NCI-H345 (cell line): ENCODE results near the gene BCO1.
A peak's percentile ranks its signal among the peaks of the same experiment; 100 is the strongest.

Experiments
- DNase-seq: peaks from one replicate; lab custom pipeline; 2025; lab: John Stamatoyannopoulos, UW

The BCO1 gene

DNA sequence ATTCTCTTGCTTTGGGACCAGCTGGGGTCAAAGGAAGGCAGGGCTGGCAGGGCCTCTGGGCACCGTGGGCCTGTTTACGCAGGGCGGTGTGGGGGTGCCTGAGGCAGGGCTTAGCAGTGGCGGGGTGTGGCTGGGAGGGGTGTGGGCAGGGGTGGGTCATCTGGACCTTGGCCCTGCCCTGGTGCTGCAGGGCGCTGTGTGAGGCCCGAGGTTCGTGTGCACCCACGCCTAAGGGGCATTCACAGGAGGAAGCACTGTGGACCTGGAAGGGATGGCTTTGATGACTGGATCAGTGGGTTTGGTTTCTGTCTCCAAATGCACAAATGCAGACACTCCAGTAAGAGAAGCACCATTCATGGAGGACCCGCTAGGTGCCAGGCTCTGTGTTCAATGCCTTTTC, 37.3 kb downstream of the BCO1 start:
- DNase-seq, result no peak

DNA sequence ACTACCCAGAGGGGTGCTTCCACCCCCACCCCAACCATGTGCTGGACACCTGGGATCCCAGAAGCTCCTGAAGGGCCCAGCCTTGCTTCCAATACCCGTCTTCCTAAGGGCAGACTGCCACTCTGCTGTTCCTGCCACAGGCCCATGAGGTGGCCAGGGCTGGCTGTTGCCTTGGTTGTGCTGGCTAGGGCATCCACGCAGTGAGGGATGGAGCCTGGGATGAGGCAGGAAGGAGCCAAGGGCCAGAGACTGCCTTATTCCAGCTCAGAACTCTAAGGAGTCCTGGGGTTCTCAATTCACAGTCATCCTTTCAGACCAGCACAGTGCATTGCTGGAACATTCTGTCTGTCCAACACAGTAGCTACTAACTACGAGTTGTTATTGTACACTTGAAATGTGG, 37.8 kb downstream of the BCO1 start:
- DNase-seq, result no peak

DNA sequence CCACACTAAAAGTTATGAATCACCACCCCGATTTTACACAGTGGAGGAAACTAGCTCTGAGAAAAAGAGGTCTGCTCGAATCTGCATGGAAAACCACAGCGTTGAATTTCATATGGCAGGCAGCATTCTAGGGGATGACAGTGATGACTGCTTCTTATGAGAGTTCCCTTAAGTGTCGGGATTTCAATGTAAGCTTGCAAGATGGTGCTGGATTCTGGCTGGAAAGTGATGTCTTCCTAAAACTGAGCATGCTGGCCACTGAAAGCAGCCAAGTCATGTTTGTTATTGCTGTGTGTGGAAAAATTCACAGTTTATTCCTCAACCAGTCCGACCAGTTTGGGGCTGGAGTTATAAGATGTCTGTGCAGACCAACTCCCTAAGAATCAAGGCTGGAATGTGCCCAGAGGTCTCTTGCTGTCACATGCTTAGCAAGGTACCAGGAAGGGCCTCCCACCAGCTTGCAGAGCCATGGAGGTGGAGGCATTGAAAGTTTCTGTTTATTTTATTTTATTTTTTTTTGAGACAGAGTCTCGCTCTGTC, 39.1 kb downstream of the BCO1 start:
- DNase-seq, result no peak

DNA sequence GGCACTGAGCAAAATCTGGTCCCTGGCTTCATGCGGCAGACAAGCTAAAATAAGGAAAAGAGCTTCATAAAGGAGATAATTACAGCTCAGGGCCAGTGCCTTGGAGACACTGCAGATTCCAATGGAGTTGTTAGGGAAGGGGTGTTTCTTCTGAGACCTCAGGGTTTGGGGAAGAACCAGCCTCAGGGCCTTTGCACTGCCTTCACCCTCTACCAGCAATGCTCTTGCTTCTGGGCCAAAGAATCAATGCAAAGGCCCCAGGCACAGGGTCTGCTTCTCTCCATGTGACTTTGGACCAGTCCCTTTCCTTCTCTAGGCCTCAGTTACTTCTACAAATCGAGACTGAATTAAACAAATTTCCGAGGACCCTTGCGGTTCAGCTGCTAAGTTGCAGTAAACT, 40.0 kb downstream of the BCO1 start:
- DNase-seq, result no peak

DNA sequence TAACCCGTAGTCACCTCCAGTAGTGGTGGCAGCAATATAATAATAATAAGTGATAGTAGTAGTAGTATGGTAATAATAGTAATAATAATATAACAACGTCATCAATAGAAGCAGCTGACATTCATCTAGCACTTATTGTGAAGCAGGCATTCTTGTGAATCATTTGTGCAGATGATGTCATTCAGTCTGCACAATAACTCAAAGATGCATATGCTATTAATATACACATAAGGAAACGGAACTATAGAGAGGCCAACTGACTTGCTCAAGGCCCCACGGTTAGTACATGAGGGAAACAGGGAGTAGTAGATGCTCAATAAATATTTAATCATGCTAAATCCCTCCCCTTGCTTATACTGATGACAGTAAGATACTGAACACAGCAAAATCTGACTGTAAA, 40.9 kb downstream of the BCO1 start:
- DNase-seq, result no peak

DNA sequence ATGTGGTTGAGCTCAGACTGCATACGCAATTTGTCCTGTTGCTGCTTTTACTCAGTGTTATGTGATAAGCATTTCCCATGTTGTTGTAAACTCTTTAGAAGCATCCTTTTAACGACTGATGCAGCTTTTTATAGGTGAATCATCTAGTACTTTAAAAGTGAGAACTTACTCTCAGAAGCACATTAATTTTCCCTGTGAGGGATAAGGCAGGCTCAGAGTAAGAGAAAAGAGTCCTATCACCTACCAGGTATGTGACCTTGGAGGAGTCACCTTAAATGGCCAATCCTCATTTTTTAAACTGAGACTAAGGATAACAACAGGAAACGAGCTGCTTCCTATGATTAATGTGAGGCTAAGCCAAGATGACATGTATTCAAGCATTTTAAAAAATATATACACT, 41.9 kb downstream of the BCO1 start:
- DNase-seq, result no peak

DNA sequence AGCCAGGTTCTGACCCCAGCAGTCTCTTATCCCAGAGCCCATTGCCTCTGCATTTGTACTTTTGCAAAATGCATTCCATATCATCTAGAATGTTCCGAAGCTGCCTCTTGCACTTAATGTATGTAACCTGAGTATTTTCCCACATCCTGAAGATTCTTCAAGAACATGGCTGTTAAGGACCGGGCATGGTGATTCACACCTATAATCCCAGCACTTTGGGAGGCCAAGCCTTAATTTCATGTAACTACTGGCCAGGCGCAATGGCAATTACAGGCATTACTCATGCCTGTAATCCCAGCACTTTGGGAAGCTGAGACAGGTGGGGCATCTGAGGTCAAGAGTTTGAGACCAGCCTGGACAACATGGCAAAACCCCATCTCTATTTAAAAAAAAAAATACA, 44.6 kb downstream of the BCO1 start:
- DNase-seq, result no peak

DNA sequence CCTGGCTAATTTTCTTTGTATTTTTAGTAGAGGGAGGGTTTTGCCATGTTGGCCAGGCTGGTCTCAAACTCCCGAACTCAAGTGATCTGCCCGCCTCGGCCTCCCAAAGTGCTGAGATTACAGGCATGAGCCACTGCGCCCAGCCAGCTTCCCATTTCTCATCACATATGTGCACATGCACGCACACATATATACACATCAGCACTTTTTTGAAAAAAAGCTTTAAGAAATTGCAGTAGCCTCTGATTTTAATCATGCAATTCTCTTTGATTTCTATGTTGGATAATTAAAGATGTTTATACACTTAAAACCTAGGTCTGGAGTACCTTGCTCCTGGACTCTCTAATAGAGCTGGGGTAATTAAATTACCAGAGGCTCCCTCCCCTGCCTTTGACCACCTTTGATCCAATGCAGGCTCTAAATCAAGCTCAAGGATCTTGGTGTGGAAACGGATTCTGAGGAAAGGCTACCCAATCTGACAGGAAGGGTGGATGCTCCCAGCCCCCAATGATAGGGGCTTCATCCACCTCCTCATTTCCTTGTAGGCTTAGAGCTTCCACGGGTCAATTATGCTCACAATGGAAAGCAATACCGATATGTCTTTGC, 46.6 kb downstream of the BCO1 start:
- no peak for DNase-seq

DNA sequence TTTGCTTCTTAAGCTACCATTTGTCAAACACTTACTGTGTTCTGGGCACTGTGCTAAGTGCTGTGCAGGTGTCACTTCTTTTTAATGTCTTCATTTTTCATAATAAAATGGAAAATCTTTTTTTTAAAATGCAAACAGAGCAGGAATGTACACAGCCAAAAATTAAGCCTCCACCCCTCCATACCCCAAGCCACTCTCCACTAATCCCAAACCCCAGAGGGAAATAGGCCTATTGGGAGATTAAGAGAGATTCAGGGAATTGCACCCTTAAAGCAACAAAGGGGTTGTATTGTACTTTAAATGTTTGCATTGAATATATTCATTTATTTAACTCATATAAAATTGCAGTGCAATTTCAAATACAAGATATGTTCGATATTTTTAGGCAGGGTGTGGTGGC, 47.7 kb downstream of the BCO1 start:
- no peak for DNase-seq

DNA sequence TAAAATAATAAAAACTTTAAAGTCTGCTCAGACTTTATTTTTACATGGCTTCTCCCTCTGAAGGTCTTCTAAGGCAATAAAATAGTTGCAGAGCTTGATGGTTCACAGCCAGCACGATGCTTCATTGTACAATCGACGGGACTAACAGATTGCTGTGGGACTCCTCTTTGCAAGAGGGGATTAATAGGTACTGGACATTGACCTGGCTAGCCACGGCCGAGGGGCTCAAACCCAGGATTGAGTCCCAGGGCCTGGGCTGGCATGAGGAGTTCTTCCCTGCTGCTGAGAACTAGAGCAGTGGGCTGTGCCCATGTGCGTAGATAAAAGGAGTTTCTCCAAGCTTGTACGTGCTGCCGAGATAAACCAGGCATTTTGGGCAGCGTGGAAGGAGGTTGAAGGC, 52.6 kb downstream of the BCO1 start:
- DNase-seq, result no peak

DNA sequence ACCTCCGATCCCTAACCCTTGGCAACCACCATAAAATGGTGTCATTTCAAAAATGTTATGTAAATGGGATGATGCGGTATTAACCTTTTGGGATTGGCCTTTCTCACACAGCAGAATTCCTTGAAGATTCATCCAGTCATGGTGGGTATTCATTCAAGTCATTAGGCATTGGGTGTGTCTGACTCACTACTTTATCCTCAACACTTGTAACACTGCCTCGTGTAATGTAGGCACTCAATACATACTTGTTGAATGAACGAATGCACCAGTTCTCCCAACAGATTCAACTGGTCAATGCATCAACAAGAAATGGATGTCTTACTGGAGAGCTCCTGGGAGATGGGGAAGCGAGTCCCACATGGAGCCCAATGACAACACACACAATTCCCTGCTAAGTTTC, 54.4 kb downstream of the BCO1 start:
- no peak for DNase-seq

DNA sequence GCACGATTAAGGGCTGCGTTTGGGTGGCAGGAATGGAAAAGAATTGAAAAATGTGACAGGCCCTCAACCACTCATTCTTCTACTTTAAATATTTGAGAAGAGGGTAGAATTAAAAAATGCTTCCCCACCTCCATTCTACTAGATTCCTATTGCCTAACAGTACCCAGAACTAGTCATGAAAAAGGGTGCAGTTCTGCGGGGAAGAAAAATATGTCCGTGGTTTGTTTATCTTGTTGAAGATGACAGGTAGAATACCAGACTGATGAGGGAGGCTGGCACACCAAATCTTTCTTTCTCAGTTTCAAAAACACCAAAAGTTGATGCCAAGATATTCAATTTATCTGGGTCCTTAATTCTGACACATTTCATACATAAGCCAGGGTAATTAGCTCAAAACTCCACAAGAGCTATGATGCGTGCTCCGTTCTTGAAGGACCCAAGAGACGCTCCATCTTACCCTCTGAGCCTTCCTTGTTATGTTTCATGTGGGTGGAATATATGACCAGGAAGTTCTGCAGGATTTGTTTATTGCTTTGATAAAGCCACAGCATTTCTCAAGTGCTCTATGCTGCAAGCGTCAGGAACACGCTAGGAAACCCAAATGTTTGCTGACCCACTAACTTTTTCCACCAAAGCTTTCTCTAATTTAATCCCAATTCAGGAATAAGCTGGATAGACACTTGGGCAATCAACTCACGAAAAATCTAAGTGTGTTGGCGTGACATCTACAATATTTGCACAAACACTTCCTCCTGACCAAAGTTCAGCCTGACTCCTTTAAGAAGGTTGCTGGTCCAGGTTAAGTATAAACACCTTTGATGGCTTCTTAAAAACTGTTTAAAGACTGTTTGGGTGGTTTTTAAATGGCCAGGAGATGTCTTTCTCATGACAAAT, 55.7 kb downstream of the BCO1 start:
- DNase-seq, result no peak

DNA sequence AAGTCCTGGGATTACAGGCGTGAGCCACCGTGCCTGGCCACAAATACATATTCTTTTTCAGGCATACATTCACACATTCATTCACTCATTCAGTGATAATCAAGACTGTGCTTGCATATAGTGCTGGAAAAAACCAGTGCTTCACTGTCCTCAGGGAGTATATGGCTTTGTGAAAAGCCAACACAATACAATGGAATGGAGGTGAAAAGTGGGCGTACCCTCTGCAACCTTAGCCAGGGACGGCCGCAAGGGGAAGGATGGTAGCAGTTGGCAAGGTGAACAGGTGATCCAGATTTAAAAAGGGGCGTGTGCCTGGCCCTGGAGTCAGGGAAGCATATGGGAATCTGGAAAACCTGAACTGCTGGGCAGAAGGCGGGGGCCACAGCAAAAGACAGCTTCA, 58.1 kb downstream of the BCO1 start:
- no peak for DNase-seq

DNA sequence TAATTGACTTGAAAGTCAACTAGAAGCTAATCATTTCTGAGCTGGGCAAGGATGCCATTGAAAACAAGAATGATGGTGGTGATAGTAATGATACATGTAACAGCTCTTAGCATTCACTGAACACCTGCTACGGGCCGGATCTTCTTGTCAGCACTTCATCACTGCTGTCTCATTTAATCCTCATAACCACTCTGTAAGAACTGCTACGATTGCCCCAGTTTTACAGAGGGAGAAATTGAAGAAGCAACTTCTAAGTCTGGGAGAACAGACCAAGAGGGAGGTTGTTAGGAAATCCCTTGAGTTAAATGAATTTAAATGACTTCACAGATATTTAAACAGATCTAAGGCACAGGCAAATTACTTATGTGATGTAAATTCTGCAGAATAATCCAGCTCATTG, 69.3 kb downstream of the BCO1 start:
- no peak for DNase-seq

DNA sequence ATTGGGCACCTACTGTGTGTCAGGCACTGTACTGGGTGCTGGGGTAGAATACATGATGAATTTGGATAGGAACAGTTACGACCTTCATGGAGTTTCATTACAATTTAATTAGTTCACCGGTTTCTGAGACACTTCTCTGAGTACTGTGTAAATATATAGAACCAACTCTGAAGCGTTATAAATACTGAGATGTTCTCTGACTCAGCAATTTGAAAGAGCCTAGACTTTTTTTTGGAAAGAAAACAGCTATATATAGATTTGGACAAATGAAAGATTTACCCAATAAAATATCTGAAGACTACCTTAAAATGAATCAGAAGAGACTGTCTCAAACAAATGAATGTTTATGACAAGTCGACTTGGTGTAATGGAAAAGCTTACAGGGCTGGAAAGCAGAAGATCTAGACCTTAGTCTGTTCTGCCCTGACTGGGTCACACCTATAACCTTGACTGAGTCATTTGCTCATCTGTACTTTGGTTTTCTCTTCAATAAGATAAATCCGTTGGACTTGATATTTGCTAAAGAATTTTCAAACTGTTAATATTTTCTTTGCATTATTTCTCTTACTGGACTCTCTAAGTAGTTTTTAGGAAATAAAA, 71.7 kb downstream of the BCO1 start:
- DNase-seq, result no peak

DNA sequence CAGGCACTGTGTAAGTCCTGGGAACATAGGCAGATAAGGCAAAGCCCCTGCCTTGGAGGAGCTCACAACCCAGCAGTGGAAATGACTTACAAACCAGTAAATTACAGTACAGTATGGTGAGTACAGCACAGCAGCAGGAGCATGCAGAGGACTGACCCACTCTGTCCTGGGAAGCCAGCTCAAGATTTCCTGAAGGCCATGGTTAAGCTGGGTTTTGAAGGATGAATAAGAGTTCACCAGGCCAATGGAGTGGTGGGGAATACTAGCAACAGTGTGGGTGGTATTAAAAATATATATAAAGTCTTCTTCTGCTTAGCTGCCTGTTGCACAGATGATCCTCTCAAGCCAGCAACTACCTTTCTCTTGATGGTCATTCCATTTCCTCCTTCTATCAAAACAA, 73.3 kb downstream of the BCO1 start:
- DNase-seq, result no peak

DNA sequence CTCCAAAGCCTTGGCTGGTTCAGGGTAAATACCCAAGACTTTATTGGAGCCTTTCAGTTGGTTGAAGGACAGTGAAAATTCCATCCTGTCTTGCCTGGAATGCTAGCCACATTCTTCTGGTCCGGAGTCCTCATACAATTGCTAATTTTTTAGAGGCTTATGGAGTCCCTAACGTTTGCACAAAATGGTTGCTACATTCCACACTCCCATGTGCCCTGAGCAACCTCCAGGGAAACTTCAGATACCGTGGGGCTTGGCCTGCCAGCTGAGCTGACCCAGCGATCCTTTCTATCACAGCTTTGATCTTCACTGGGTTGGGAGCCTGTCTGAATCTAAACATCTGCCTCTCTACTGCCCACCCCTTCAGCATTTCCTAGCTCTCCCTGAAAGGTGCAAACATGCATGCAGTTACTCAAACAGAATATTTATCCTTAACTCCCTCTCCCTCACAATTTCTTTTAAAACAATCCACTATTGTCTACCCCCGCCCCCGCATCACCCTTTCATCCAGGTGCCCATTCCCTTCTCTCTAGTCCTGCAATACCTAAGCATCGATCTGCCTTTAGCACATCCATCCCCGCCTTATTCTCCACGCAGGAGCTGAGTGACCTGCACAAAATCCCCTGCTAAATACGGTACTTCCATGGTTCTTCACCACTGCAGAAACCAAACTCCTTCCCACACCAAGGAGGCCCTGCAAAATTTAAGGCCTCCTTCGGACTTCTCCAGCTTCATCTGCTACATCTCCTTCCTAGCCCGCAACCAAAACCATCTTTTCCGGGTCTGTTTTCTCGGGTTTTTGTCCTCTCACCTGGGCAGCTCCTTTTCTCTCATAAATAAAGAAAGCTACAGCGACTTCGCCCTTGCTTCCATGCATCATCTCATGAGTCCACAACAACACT, 75.5 kb downstream of the BCO1 start:
- peak; percentile 16 for DNase-seq

DNA sequence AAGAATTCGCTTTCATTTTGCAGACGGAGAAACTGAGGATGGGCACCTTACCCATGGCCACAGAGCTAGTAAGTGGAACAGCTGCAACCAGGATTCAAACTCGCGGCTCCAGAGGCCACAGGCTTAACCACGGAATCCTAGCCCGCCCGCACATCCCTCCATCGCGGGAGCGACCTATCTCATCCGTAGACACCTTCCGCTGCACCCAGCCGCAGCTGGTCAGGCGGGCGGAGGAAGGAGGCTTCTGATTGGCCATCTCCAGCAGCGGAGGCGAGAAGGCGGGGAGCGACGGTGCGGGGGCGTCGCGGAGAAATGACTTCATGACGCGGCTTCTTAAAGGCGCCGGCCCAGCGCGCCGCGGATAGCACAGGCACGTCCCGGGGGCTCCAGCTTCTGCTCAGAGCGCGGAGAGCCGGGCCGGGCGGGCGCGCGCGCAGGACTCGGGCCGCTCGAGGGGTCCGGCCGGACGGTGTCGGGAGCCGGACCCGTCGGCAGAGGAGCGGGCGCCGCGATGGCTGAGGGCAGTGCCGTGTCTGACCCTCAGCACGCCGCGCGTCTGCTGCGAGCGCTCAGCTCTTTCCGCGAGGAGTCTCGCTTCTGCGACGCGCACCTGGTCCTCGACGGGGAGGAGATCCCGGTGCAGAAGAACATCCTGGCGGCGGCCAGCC, 76.2 kb downstream of the BCO1 start, which contains the start of gene GAN:
TSS of gene GAN (plus strand) at position 360 of the 668 bp plus-strand sequence. CDS start at position 512, 152 bp downstream.
- DNase-seq, result peak; percentile 93

DNA sequence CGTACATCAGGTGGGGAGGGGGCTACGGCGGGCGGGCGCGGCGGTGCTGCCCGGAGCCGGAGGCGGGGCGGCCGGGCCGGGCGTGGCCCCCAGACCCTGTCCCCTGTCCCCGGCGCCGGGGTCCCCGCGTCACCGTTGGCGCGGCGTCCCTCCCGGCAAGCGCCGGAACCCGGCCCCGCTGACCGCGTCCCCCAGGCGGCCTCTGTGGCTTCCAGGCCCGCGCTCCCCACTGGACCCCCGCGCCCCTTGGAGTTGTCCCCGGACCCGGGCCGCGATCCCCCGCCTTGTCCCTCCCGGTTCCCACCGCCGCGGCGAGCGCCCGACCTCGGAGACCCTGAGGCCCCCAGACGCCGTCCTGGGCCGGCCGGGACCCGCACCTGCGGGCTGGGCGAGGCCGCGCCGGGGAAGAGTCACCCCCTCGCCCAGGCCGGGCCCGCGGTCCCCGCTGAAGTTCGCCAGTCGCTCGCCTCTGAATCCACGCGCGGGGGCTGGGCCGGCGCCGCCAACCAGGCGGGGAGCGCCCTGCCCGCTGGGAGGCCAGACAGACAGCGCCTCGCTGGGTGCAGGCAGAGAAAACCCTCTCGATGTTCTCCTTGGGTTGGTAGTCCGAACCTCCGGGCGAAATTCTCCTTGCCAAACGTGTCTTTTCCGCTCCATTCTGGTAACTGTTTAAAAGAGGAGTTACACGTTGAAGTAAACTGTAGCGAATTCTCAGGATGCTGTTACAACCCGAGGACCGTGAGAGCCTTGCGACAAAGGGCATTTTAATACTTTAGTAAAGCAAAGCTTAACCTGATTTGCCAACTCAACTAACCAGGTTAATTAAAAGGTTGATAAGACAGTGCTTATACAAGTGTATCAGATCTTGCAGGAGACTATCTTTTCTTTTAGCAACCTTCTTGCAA, 77.0 kb downstream of the BCO1 start:
- peak; percentile 15 for DNase-seq

DNA sequence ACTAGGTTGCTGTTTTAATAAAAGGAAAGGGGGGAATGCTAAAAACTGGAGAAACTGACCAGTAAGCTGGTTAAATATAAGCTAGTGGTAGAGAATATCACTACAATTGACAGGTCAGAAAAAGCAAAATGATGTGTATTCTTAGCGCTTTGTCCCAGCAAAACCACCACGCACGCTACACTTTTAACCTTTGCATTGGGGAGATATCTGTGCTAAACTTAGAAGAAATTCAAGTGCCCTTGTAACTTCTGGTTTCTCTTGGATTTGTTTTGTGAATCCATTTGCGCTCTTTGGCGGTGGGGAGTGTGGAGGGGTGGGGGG, 77.6 kb downstream of the BCO1 start:
- DNase-seq, result no peak
